Hepatocyte (in vitro differentiated cells): Measurements from ENCODE around the gene CPT2. TPM values are rescaled to one million over a fixed set of nuclear protein-coding genes. Genes with fewer than 3 reads are reported as not detected.

Experiments used
- DNase-seq: peaks from one replicate; pipeline ENCODE4 v3.0.0-alpha.2; 2016; ENCODE audit warnings: low spot score
- H2AFZ ChIP-seq: fragments of 200-600 bp; sonication (generic); 2 replicates; pipeline ENCODE4 v1.6.0; 2016; ENCODE audit warnings: antibody characterized with exemption, mild to moderate bottlenecking
- H3K27ac ChIP-seq: fragments of 200-600 bp; sonication (generic); 2 replicates; pipeline ENCODE4 v1.5.1; 2016; ENCODE audit warnings: mild to moderate bottlenecking
- H3K27me3 ChIP-seq: fragments of 200-600 bp; sonication (generic); 2 replicates; pipeline ENCODE4 v1.6.1; 2016
- H3K36me3 ChIP-seq: fragments of 200-600 bp; sonication (generic); replicated peaks from 2 replicates; pipeline ENCODE4 v1.5.1; 2016; ENCODE audit warnings: low read depth; ENCODE audit not compliant: insufficient read depth
- H3K4me1 ChIP-seq: fragments of 200-600 bp; sonication (generic); 2 replicates; pipeline ENCODE4 v1.5.1; 2016; ENCODE audit warnings: mild to moderate bottlenecking, moderate library complexity; ENCODE audit not compliant: insufficient read depth
- H3K4me2 ChIP-seq: fragments of 200-600 bp; sonication (generic); 2 replicates; pipeline ENCODE4 v1.6.0; 2016
- H3K4me3 ChIP-seq: fragments of 200-600 bp; sonication (generic); 2 replicates; pipeline ENCODE4 v1.5.1; 2016; ENCODE audit warnings: mild to moderate bottlenecking
- H3K79me2 ChIP-seq: fragments of 200-600 bp; sonication (generic); 2 replicates; pipeline ENCODE4 v1.6.0; 2017; ENCODE audit warnings: mild to moderate bottlenecking
- H3K9me2 ChIP-seq: fragments of 200-600 bp; sonication (generic); replicated peaks from 2 replicates; pipeline ENCODE4 v1.6.0; 2017; ENCODE audit warnings: mild to moderate bottlenecking; ENCODE audit not compliant: insufficient read depth
- H3K9me3 ChIP-seq: fragments of 200-600 bp; sonication (generic); 2 replicates; pipeline ENCODE4 v1.5.1; 2016; ENCODE audit warnings: low read depth, mild to moderate bottlenecking
- H4K20me1 ChIP-seq: fragments of 200-600 bp; sonication (generic); 2 replicates; pipeline ENCODE4 v1.6.0; 2016; ENCODE audit warnings: mild to moderate bottlenecking; ENCODE audit not compliant: insufficient read depth, poor library complexity, severe bottlenecking
- CTCF ChIP-seq: fragments of 200-600 bp; sonication (generic); IDR thresholded peaks from 2 replicates; pipeline ENCODE4 v1.5.1; 2016; ENCODE audit warnings: antibody characterized with exemption, mild to moderate bottlenecking; ENCODE audit not compliant: poor library complexity
- EZH2 ChIP-seq: fragments of 200-600 bp; sonication (generic); IDR thresholded peaks from 2 replicates; pipeline ENCODE4 v1.6.1; 2016; ENCODE audit warnings: antibody characterized with exemption, mild to moderate bottlenecking, borderline replicate concordance
- EZH2phosphoT487 ChIP-seq: fragments of 200-600 bp; sonication (generic); IDR thresholded peaks from one replicate; pipeline ENCODE4 v1.6.1; 2018; ENCODE audit warnings: antibody characterized with exemption, mild to moderate bottlenecking, low read depth, moderate library complexity; ENCODE audit not compliant: unreplicated experiment, severe bottlenecking
- WGBS: methylation state at CpG from one replicate; pipeline ENCODE4 v1.1.6; 2016; ENCODE audit warnings: low lambda C conversion rate; ENCODE audit errors: missing lambda C conversion rate; 5-methylcytosine and 5-hydroxymethylcytosine counted together
- polyA plus RNA-seq: library from polyadenylated mRNA; unstranded; fragments of >200 nt; fragmentation: Nextera tagmentation; extraction: Ambion mirVana; gene quantifications from 2 replicates; pipeline ENCODE4 v1.2.1, GENCODE V29; 2016
- total RNA-seq: library from RNA; depleted of rRNA; stranded (reverse); fragments of >200 nt; gene quantifications from 2 replicates; pipeline ENCODE4 v1.2.3, GENCODE V29; 2014

CPT2 gene
- total and polyA plus RNA-seq, 2 experiments from 2014 or later, result 25.0 to 29.1 TPM

- no peak for TF ChIP-seq CTCF
- no peak for TF ChIP-seq EZH2
- no peak for TF ChIP-seq EZH2phosphoT487
- Histone ChIP-seq H3K9me3 (no peaks in the 10 kb centered on the region), H3K9me2 (no peaks in the 10 kb centered on the region), H2AFZ (peak within 1 kb of the TSS; percentile 80), H3K4me1 (peaks cover 17% of the 10 kb centered on the region), H3K79me2 (peaks cover 30% of the 10 kb centered on the region), H3K4me2 (peak within 1 kb of the TSS; percentile 88), H3K27me3 (no peaks in the 10 kb centered on the region), H3K4me3 (peak within 1 kb of the TSS; percentile 63), H4K20me1 (no peaks in the 10 kb centered on the region), H3K27ac (peak within 1 kb of the TSS; percentile 82), H3K36me3 (no peaks in the 10 kb centered on the region)
- DNase-seq, result peak; percentile 97
- WGBS, result 6% methylated on average over 64 of the region's 64 CpGs
Observed at GRCh38 chr1:53238197-53239155, 41.9 kb downstream of the CPT2 start, which contains the start of gene MAGOH. TSS of gene MAGOH (minus strand) at chr1:53238518. CDS start at chr1:53238448, 70 bp downstream.

GRCh38 chr1:53241828-53242227 lies 45.2 kb downstream of the CPT2 start:
- no peaks in the 10 kb centered on the region for H3K9me3 ChIP-seq
- H3K27me3 ChIP-seq, result no peaks in the 10 kb centered on the region
- no peak overlapping the region for H3K27ac ChIP-seq
- H4K20me1 ChIP-seq, result no peaks in the 10 kb centered on the region
- H3K4me3 ChIP-seq, result no peak overlapping the region
- DNase-seq, result no peak
- peaks cover 13% of the 10 kb centered on the region for H3K79me2 ChIP-seq
- H3K4me1 ChIP-seq, result peaks cover 14% of the 10 kb centered on the region
- H2AFZ ChIP-seq, result no peak overlapping the region
- TF ChIP-seq CTCF, result no peak
- TF ChIP-seq EZH2, result no peak
- no peak for TF ChIP-seq EZH2phosphoT487
- H3K4me2 ChIP-seq, result no peak overlapping the region
- no peaks in the 10 kb centered on the region for H3K9me2 ChIP-seq
- WGBS, result 95% methylated on average over 2 of the region's 2 CpGs
- H3K36me3 ChIP-seq, result no peaks in the 10 kb centered on the region

GRCh38 chr1:53242381-53242780 lies 45.8 kb downstream of the CPT2 start:
- Histone ChIP-seq H4K20me1 (no peaks in the 10 kb centered on the region), H3K9me3 (no peaks in the 10 kb centered on the region), H3K79me2 (peaks cover 8% of the 10 kb centered on the region), H3K4me3 (no peak overlapping the region), H3K9me2 (no peaks in the 10 kb centered on the region), H3K27me3 (no peaks in the 10 kb centered on the region), H3K4me2 (no peak overlapping the region), H3K4me1 (peaks cover 8% of the 10 kb centered on the region), H3K36me3 (no peaks in the 10 kb centered on the region), H3K27ac (no peak overlapping the region), H2AFZ (no peak overlapping the region)
- TF ChIP-seq CTCF, result no peak
- no peak for TF ChIP-seq EZH2phosphoT487
- no peak for TF ChIP-seq EZH2
- 85% methylated on average over 4 of the region's 4 CpGs for WGBS
- DNase-seq, result no peak
